GM23338 (cell line): ENCODE measurements around the gene ZBED5.

ENCODE experiments used
- CREB1 ChIP-seq: fragments of 250-450 bp; sonication (Bioruptor Pico); IDR thresholded peaks from 2 replicates; pipeline ENCODE4 v1.5.0; 2020; ENCODE audit warnings: low read depth, mild to moderate bottlenecking, moderate library complexity
- CTCF ChIP-seq, 2 experiments: fragments of 200-600 bp in 1 of 2; sonication (generic) in 1 of 2; conservative IDR thresholded peaks; 2 replicates each; pipeline versions ENCODE4 v1.5.1 to v1.6.1; 2016 to 2017; ENCODE audit warnings: antibody characterized with exemption in 2 of 2, low read depth in 2 of 2, mild to moderate bottlenecking in 2 of 2, moderate library complexity in 1 of 2
- EZH2 ChIP-seq: fragments of 200-600 bp; sonication (generic); IDR thresholded peaks from one replicate; pipeline ENCODE4 v1.8.0; 2017; ENCODE audit warnings: antibody characterized with exemption, mild to moderate bottlenecking, low read depth; ENCODE audit not compliant: unreplicated experiment
- EZH2phosphoT487 ChIP-seq: fragments of 200-600 bp; sonication (generic); IDR thresholded peaks from one replicate; pipeline ENCODE4 v1.8.1; 2018; ENCODE audit warnings: antibody characterized with exemption; ENCODE audit not compliant: unreplicated experiment
- NANOG ChIP-seq: IDR thresholded peaks from 2 replicates; pipeline ENCODE4 v1.6.1; 2016; ENCODE audit warnings: antibody characterized with exemption, borderline replicate concordance
- POLR2AphosphoS5 ChIP-seq: IDR thresholded peaks from 2 replicates; pipeline ENCODE4 v1.6.1; 2016; ENCODE audit warnings: antibody characterized with exemption, low read depth
- REST ChIP-seq: IDR thresholded peaks from one replicate; pipeline ENCODE4 v1.6.1; 2018; ENCODE audit warnings: antibody characterized with exemption; ENCODE audit not compliant: unreplicated experiment

DNA sequence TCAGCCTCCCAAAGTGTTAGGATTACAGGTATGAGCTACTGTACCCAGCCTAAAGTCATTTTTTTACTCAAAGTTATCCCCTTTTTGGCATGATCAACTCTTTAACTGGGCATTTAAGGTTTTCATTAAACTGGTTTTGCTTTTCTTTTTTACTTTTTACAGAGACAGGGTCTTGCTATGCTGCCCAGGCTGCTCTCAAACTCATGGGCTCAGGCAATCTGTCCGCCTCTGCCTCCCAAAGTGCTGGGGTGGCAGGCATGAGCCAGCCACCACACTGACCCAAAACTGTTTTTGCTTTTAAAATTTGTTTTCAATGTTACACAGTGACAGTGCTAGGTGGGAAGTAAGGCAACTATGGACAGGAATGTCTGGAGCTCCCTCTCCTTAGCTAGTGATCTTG is 3.9 kb upstream of the ZBED5 start:
- TF ChIP-seq CTCF (conservative IDR thresholded peaks at IDR 0.05; ENCODE audit: low read depth in 2 of 2) (no peak), EZH2 (no peak), REST (no peak), NANOG (no peak), CREB1 (CRISPR knock-in tag) (no peak), EZH2phosphoT487 (no peak), POLR2AphosphoS5 (no peak)
